IMR-90 (cell line): ENCODE results near the gene MTR. TPM values are rescaled to one million over a fixed set of nuclear protein-coding genes. Genes with fewer than 3 reads are reported as not detected.

ENCODE experiments used
- ATAC-seq: fragments of 200-7000 bp; cut with Tn5 transposase; 2 replicates; pipeline ENCODE4 v1.9.1; 2020; ENCODE audit warnings: low read depth, mild to moderate bottlenecking, moderate library complexity
- BruUV-seq: library from RNA; stranded (reverse); fragments of 400-500 nt; replicated peaks from 2 replicates; lab custom pipeline; 2021; lab: Mats Ljungman, UMichigan
- CTCF ChIA-PET: fragments of 300-600 bp; formaldehyde crosslinking; extraction: SDS; loops from one replicate; lab custom pipeline; 2021; ENCODE audit warnings: antibody characterized with exemption; lab: Yijun Ruan, JAX
- POLR2A ChIA-PET: fragments of 300-600 bp; sonication (Branson Sonifier 250); formaldehyde crosslinking; loops from one replicate; lab custom pipeline; 2022; ENCODE audit warnings: antibody characterized with exemption; ENCODE audit not compliant: unreplicated experiment; lab: Charles Lee
- DNase-seq: peaks from one replicate; pipeline ENCODE4 v3.0.0; 2013
- H2AFZ ChIP-seq: replicated peaks from 2 replicates; pipeline ENCODE3; 2013; ENCODE audit warnings: low read length, mild to moderate bottlenecking; ENCODE audit not compliant: poor library complexity
- H2AK5ac ChIP-seq: 2 replicates; pipeline ENCODE4 v1.6.1; 2013; ENCODE audit warnings: low read depth, low read length, inconsistent platforms
- H2AK9ac ChIP-seq: replicated peaks from 2 replicates; pipeline ENCODE3; 2013; ENCODE audit warnings: mild to moderate bottlenecking, low read depth, low read length, moderate library complexity; ENCODE audit not compliant: poor library complexity
- H2BK120ac ChIP-seq: 2 replicates; pipeline ENCODE4 v1.6.1; 2013; ENCODE audit warnings: low read depth, low read length, inconsistent platforms
- H2BK15ac ChIP-seq: 3 replicates; pipeline ENCODE4 v1.6.1; 2013; ENCODE audit warnings: low read depth, low read length, inconsistent platforms
- H2BK20ac ChIP-seq: 2 replicates; pipeline ENCODE4 v1.6.1; 2013; ENCODE audit warnings: low read depth, mild to moderate bottlenecking, inconsistent platforms, low read length, moderate library complexity
- H2BK5ac ChIP-seq: 2 replicates; pipeline ENCODE4 v1.6.1; 2013; ENCODE audit warnings: mild to moderate bottlenecking, low read depth, low read length, inconsistent platforms; ENCODE audit not compliant: poor library complexity, severe bottlenecking
- H3K14ac ChIP-seq: replicated peaks from 2 replicates; pipeline ENCODE4 v1.6.1; 2013; ENCODE audit warnings: low read depth, low read length, inconsistent platforms
- H3K18ac ChIP-seq: 2 replicates; pipeline ENCODE4 v1.6.1; 2013; ENCODE audit warnings: low read depth, low read length, control low read depth
- H3K23ac ChIP-seq: 2 replicates; pipeline ENCODE4 v1.6.1; 2013; ENCODE audit warnings: low read depth, low read length, inconsistent platforms
- H3K27ac ChIP-seq: 2 replicates; pipeline ENCODE4 v1.5.1; 2013; ENCODE audit warnings: mild to moderate bottlenecking, control low read depth, low read length; ENCODE audit not compliant: insufficient read depth
- H3K27me3 ChIP-seq: 2 replicates; pipeline ENCODE4 v1.6.1; 2013; ENCODE audit warnings: low read length; ENCODE audit not compliant: control insufficient read depth, insufficient read depth
- H3K36me3 ChIP-seq: 2 replicates; pipeline ENCODE4 v1.6.1; 2013; ENCODE audit warnings: low read length, mixed read lengths; ENCODE audit not compliant: control insufficient read depth, insufficient read depth
- H3K4ac ChIP-seq: 2 replicates; pipeline ENCODE4 v1.6.1; 2013; ENCODE audit warnings: low read depth, low read length, inconsistent platforms
- H3K4me1 ChIP-seq: 2 replicates; pipeline ENCODE4 v1.6.1; 2013; ENCODE audit warnings: low read length, mixed read lengths; ENCODE audit not compliant: control insufficient read depth, insufficient read depth
- H3K4me2 ChIP-seq: 2 replicates; pipeline ENCODE4 v1.6.1; 2013; ENCODE audit warnings: low read depth, mild to moderate bottlenecking, control low read depth, low read length, moderate library complexity
- H3K4me3 ChIP-seq: 2 replicates; pipeline ENCODE4 v1.5.1; 2013; ENCODE audit warnings: low read depth, mild to moderate bottlenecking, control low read depth, low read length, moderate library complexity; ENCODE audit not compliant: insufficient read depth
- H3K56ac ChIP-seq: 2 replicates; pipeline ENCODE4 v1.6.1; 2013; ENCODE audit warnings: low read length, inconsistent platforms; ENCODE audit not compliant: insufficient read depth; ENCODE audit errors: extremely low read depth
- H3K79me1 ChIP-seq, 2 experiments: 2 replicates each; pipeline ENCODE4 v1.6.1; 2013; ENCODE audit warnings: low read length in 2 of 2, inconsistent platforms in 1 of 2, low read depth in 1 of 2
- H3K9ac ChIP-seq: 2 replicates; pipeline ENCODE4 v1.6.1; 2013; ENCODE audit warnings: low read depth, low read length, control low read depth
- H3K9me1 ChIP-seq: 2 replicates; pipeline ENCODE4 v1.6.1; 2013; ENCODE audit warnings: low read length, inconsistent platforms; ENCODE audit not compliant: insufficient read depth
- H3K9me3 ChIP-seq: 2 replicates; pipeline ENCODE4 v1.6.1; 2013; ENCODE audit warnings: low read length; ENCODE audit not compliant: control insufficient read depth, insufficient read depth
- H4K20me1 ChIP-seq: 2 replicates; pipeline ENCODE4 v1.6.1; 2013; ENCODE audit warnings: low read length, inconsistent platforms; ENCODE audit not compliant: insufficient read depth
- H4K5ac ChIP-seq: 2 replicates; pipeline ENCODE4 v1.6.1; 2013; ENCODE audit warnings: mild to moderate bottlenecking, low read depth, low read length, control low read depth
- H4K8ac ChIP-seq, 2 experiments: 2 replicates each; pipeline ENCODE4 v1.6.1; 2013; ENCODE audit warnings: low read depth in 2 of 2, low read length in 2 of 2, control low read depth in 1 of 2, inconsistent platforms in 1 of 2
- H4K91ac ChIP-seq: 2 replicates; pipeline ENCODE4 v1.6.1; 2013; ENCODE audit warnings: low read depth, low read length, inconsistent platforms; ENCODE audit not compliant: insufficient read depth
- BHLHE40 ChIP-seq: fragments of 150-350 bp; IDR thresholded peaks from 2 replicates; pipeline ENCODE4 v1.6.1; 2016; ENCODE audit warnings: mild to moderate bottlenecking, low read depth, low read length
- CEBPB ChIP-seq: IDR thresholded peaks from 2 replicates; pipeline ENCODE4 v1.6.1; 2012; ENCODE audit warnings: low read depth, low read length, improper control_type of control experiment
- CHD1 ChIP-seq: IDR thresholded peaks from 2 replicates; pipeline ENCODE4 v1.6.1; 2012; ENCODE audit warnings: low read depth, low read length, improper control_type of control experiment
- FOS ChIP-seq: fragments of 150-350 bp; IDR thresholded peaks from 2 replicates; pipeline ENCODE4 v1.6.1; 2016; ENCODE audit warnings: low read depth, low read length
- MAFK ChIP-seq: IDR thresholded peaks from 2 replicates; pipeline ENCODE4 v1.6.1; 2012; ENCODE audit warnings: low read depth, low read length, improper control_type of control experiment
- MAZ ChIP-seq: IDR thresholded peaks from 2 replicates; pipeline ENCODE4 v1.6.1; 2012; ENCODE audit warnings: low read depth, mild to moderate bottlenecking, low read length, improper control_type of control experiment, moderate library complexity, borderline replicate concordance
- MXI1 ChIP-seq: IDR thresholded peaks from 2 replicates; pipeline ENCODE4 v1.6.1; 2012; ENCODE audit warnings: low read depth, mild to moderate bottlenecking, low read length, moderate library complexity, borderline replicate concordance
- NFE2L2 ChIP-seq: fragments of 150-350 bp; IDR thresholded peaks from 2 replicates; pipeline ENCODE4 v1.6.1; 2016; ENCODE audit warnings: low read depth, mild to moderate bottlenecking, low read length
- POLR2A ChIP-seq: IDR thresholded peaks from 2 replicates; pipeline ENCODE4 v1.6.1; 2012; ENCODE audit warnings: mild to moderate bottlenecking, low read depth, low read length
- RAD21 ChIP-seq: IDR thresholded peaks from 2 replicates; pipeline ENCODE4 v1.6.1; 2012; ENCODE audit warnings: low read length, improper control_type of control experiment
- RCOR1 ChIP-seq: IDR thresholded peaks from 2 replicates; pipeline ENCODE4 v1.6.1; 2012; ENCODE audit warnings: mild to moderate bottlenecking, low read length, improper control_type of control experiment; ENCODE audit not compliant: insufficient replicate concordance
- RFX5 ChIP-seq: IDR thresholded peaks from 2 replicates; pipeline ENCODE4 v1.8.0; 2012; ENCODE audit warnings: low read depth, mild to moderate bottlenecking, low read length, moderate library complexity
- SMC3 ChIP-seq: fragments of 150-350 bp; IDR thresholded peaks from 2 replicates; pipeline ENCODE4 v1.6.1; 2016; ENCODE audit warnings: low read depth, mild to moderate bottlenecking, antibody characterized with exemption, low read length, moderate library complexity
- WGBS, 2 experiments: methylation state at CpG; one replicate each; pipeline versions ENCODE4 v1.1.5 to v1.1.7; 2013; ENCODE audit warnings: missing lambda C conversion rate in 2 of 2; ENCODE audit not compliant: insufficient read length in 1 of 2; ENCODE audit errors: extremely low coverage in 2 of 2; 5-methylcytosine and 5-hydroxymethylcytosine counted together
- dilution Hi-C: fragments of 300-500 bp; cut with HindIII; formaldehyde crosslinking; loops from one replicate; pipeline ENCODE4 v1.14.3; 2018; ENCODE audit warnings: low sequenced_read_pairs; ENCODE audit not compliant: unreplicated experiment
- in situ Hi-C: fragments of 300-500 bp; cut with MboI; formaldehyde crosslinking; loops from 3 replicates; pipeline ENCODE4 v1.14.3; 2019; ENCODE audit warnings: low sequenced_read_pairs, inconsistent platforms, mixed read lengths
- intact Hi-C: fragments of 100-400 bp; cut with micrococcal nuclease; formaldehyde crosslinking; loops from 2 replicates; pipeline ENCODE4 v1.10.0; 2022
- polyA plus RNA-seq, 3 experiments: library from polyadenylated mRNA; depleted of rRNA; stranded (reverse); fragments of >200 nt; gene quantifications; 2 replicates each; pipeline ENCODE4 v1.2.3, GENCODE V29; 2012; ENCODE audit warnings: low replicate concordance in 1 of 3
- total RNA-seq: library from RNA; depleted of rRNA; stranded (reverse); fragments of >200 nt; gene quantifications from 2 replicates; pipeline ENCODE4 v1.2.3, GENCODE V29; 2012
- TF ChIP-seq, protein P1 (sequence below): fragments of 150-350 bp; IDR thresholded peaks from 2 replicates; pipeline ENCODE4 v1.6.1; 2017; ENCODE audit warnings: mild to moderate bottlenecking, antibody characterized with exemption, low read length, low read depth
- TF ChIP-seq, protein P2 (sequence below): fragments of 150-350 bp; IDR thresholded peaks from 2 replicates; pipeline ENCODE4 v1.6.1; 2016; ENCODE audit warnings: low read depth, mild to moderate bottlenecking, low read length, moderate library complexity, borderline replicate concordance
- TF ChIP-seq, protein P3 (sequence below): conservative IDR thresholded peaks from 2 replicates; pipeline ENCODE4 v1.5.1; 2012; ENCODE audit warnings: mild to moderate bottlenecking, low read depth, low read length, improper control_type of control experiment

MTR gene
- total and polyA plus RNA-seq, 2 of the 4 experiments (the other 2 are of a cell fraction): 7.7 to 31.0 TPM

DNA sequence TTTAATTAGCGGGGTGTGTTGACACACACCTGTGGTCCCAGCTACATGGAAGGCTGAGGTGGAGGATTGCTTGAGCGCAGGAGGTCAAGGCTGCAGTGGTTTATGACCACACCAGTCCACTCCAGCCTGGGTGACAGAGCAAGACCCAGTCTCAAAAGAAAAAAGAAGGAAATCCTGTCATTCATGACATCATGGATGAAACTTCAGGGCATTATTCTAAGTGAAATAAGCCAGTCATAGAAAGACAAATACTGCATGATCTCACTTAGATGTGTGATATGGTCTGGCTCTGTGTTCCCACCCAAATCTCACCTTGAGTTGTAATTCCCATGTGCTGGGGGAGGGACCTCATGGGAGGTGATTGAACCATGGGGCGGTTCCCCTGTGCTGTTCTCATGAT, 126.5 kb downstream of the MTR start:
- Histone ChIP-seq H3K27ac (no peak overlapping the region), H4K20me1 (no peaks in the 10 kb centered on the region), H3K14ac (no peak overlapping the region), H3K18ac (no peak overlapping the region), H2AFZ (no peak overlapping the region), H3K9ac (no peak overlapping the region), H2AK9ac (no peak overlapping the region), H4K91ac (no peak overlapping the region), H4K8ac (no peak overlapping the region), H3K23ac (no peak overlapping the region), H3K4me1 (no peaks in the 10 kb centered on the region), H2BK15ac (no peak overlapping the region), H3K27me3 (no peaks in the 10 kb centered on the region), H3K4me2 (no peak overlapping the region), H3K4ac (no peak overlapping the region), H2BK5ac (no peak overlapping the region), H3K4me3 (no peak overlapping the region), H3K9me3 (no peaks in the 10 kb centered on the region), H3K36me3 (no peaks in the 10 kb centered on the region), H2AK5ac (no peak overlapping the region), H2BK120ac (no peak overlapping the region), H3K9me1 (no peaks in the 10 kb centered on the region), H3K79me1 (no peaks in the 10 kb centered on the region), H2BK20ac (no peak overlapping the region), H3K56ac (no peak overlapping the region), H4K5ac (no peak overlapping the region)
- in situ Hi-C loops: no loop called here
- ATAC-seq (no peak), DNase-seq (no peak)
- no peak for TF ChIP-seq MXI1
- TF ChIP-seq MAFK: no peak
- TF ChIP-seq BHLHE40: no peak
- TF ChIP-seq, protein P1, sequence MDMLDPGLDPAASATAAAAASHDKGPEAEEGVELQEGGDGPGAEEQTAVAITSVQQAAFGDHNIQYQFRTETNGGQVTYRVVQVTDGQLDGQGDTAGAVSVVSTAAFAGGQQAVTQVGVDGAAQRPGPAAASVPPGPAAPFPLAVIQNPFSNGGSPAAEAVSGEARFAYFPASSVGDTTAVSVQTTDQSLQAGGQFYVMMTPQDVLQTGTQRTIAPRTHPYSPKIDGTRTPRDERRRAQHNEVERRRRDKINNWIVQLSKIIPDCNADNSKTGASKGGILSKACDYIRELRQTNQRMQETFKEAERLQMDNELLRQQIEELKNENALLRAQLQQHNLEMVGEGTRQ: no peak
- no peak for TF ChIP-seq RCOR1
- TF ChIP-seq CEBPB: no peak
- no peak for TF ChIP-seq RFX5
- TF ChIP-seq POLR2A: no peak
- no peak for TF ChIP-seq SMC3
- TF ChIP-seq NFE2L2: no peak
- no peak for TF ChIP-seq MAZ
- TF ChIP-seq FOS: no peak
- TF ChIP-seq RAD21: no peak
- TF ChIP-seq, protein P2, sequence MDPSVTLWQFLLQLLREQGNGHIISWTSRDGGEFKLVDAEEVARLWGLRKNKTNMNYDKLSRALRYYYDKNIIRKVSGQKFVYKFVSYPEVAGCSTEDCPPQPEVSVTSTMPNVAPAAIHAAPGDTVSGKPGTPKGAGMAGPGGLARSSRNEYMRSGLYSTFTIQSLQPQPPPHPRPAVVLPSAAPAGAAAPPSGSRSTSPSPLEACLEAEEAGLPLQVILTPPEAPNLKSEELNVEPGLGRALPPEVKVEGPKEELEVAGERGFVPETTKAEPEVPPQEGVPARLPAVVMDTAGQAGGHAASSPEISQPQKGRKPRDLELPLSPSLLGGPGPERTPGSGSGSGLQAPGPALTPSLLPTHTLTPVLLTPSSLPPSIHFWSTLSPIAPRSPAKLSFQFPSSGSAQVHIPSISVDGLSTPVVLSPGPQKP: no peak
- TF ChIP-seq CHD1: no peak
- TF ChIP-seq, protein P3, sequence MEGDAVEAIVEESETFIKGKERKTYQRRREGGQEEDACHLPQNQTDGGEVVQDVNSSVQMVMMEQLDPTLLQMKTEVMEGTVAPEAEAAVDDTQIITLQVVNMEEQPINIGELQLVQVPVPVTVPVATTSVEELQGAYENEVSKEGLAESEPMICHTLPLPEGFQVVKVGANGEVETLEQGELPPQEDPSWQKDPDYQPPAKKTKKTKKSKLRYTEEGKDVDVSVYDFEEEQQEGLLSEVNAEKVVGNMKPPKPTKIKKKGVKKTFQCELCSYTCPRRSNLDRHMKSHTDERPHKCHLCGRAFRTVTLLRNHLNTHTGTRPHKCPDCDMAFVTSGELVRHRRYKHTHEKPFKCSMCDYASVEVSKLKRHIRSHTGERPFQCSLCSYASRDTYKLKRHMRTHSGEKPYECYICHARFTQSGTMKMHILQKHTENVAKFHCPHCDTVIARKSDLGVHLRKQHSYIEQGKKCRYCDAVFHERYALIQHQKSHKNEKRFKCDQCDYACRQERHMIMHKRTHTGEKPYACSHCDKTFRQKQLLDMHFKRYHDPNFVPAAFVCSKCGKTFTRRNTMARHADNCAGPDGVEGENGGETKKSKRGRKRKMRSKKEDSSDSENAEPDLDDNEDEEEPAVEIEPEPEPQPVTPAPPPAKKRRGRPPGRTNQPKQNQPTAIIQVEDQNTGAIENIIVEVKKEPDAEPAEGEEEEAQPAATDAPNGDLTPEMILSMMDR: no peak
- no CpG with 5 or more reads among the region's 3 CpGs for WGBS, 2 experiments
- dilution Hi-C loops: no loop called here
- ChIA-PET POLR2A (no interaction called here), CTCF (no interaction called here)
- intact Hi-C loops: no loop called here
- no TSS peak for BruUV-seq
